HG03432 (cell line): ENCODE results near the gene ABCC4.

Experiments used
- ATAC-seq: cut with Tn5 transposase; IDR thresholded peaks from one replicate; pipeline ENCODE4 v1.9.1; 2021; ENCODE audit warnings: mild to moderate bottlenecking, moderate library complexity; ENCODE audit not compliant: unreplicated experiment

The ABCC4 gene

DNA sequence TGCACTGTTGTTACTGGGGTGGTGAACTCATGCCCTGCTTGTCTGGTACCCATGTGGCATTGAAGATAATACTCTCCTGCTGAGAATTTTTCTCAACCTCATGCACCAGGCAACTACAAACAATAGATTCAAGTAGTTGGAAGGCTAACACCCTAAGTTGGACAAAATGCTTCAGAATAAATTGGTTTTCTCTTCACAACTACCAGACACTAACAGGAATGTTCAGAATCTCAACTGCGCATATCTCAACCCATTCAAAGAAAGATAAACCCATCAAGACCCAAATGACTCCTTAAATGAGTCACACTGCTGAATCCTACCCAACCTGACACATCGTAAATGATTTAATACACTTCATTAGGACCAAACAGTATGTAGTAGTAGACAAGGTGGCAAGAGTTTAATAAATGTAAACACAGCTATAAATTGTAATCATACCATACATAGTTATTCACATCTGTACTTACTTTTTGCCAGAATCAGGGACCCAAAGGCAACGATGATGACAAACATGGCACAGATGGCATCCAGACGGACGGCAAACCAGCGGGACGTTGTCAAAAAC lies 227.4 kb downstream of the ABCC4 start:
- no peak for ATAC-seq

DNA sequence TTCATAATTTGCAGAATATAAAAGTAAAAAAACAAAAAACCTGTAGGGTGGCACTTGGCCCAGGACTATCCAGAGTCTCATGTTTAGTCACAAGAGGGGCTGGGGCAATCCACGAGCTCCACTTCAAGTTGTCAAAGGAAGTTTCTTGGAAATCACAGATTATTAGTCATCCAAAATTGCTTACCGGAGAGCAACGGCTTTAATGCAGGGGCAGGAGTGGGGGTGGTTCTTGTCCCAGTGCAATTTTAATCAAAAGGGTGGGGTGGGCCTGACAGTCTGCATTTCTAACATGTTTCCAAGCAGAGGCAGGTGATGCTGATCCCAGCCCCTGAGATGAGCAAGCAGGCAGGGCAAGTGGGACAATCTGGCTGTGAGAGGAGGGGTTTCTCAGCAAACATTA lies 233.9 kb downstream of the ABCC4 start:
- ATAC-seq: no peak

DNA sequence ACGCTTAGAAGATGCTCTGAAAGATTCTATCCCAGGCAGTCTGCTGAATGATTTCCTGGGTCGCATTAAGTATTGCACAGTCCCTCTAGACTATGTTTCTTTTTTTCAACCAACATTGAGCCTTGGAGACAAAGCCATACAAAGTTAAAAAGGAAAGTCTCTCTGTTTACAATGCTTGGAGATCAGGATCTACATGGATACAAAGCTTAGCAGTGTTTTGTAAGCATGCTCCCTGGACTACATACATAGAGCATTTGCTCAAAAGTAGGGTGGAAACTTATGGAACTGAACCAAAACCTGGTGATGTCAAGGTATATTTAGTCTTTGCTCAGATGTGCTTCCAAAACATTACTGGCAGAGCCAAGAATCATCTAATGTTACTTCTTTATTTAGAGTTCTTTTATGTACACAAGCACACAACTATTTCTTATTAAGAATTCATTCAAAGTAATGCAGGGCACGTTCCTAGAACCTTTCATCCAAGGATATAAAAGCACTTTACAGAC lies 241.2 kb downstream of the ABCC4 start:
- ATAC-seq: no peak

DNA sequence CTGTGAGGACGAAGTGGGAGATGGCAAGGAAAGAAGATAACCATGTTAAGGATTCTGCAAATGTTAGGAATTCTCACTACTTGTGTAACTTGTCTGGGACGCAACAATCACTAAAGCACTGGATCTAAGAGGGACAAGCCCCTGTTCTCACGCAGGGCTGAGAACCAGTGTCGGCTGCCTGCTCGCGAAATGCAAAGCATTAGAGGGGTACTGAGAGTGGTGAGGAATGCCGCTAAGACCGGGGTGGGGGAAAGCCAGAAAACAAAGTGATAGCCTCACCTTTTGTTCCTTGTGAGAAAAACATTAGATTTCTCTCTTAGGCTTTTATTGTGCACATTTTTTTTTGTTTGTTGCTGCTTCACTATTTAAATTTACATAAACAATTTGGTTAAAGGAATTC lies 241.9 kb downstream of the ABCC4 start:
- ATAC-seq: no peak

DNA sequence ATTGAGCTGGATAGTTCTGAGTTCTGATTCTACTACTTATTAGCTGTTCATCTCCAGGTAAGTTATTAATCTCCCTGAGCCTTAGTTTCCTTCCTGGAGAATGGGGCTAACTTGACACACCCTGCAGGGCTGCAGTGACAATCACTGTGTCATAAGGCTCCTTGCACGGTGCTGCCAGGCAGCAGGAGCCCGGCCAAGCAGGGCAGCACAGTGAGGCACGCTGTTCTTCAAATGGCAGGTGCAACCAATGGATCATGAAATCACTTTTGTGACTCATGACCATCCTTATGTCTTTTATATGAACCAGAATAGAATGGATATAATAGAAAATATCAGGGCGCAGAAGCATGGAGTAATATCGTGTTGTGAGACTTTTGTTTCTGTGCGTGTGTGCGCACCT lies 242.6 kb downstream of the ABCC4 start:
- ATAC-seq: no peak

DNA sequence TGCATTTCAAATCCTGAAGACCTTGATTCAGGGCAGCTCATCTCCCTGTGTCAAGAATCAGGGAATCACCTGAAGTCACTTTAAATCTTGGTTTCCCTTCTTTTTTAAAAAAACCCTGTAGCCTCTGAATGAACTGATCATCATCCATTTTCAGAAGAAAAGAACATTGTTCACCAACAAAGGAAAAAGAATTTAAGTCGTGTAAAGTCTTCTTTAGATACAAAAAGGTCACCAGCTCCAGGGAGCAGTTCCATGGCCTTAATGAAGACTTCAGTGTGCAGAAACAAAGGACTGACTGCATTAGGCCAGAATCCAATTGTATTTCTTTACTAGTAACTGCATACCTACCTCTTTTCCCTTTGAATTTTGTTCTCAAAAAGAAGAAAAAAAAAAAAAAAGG lies 245.0 kb downstream of the ABCC4 start:
- no peak for ATAC-seq

DNA sequence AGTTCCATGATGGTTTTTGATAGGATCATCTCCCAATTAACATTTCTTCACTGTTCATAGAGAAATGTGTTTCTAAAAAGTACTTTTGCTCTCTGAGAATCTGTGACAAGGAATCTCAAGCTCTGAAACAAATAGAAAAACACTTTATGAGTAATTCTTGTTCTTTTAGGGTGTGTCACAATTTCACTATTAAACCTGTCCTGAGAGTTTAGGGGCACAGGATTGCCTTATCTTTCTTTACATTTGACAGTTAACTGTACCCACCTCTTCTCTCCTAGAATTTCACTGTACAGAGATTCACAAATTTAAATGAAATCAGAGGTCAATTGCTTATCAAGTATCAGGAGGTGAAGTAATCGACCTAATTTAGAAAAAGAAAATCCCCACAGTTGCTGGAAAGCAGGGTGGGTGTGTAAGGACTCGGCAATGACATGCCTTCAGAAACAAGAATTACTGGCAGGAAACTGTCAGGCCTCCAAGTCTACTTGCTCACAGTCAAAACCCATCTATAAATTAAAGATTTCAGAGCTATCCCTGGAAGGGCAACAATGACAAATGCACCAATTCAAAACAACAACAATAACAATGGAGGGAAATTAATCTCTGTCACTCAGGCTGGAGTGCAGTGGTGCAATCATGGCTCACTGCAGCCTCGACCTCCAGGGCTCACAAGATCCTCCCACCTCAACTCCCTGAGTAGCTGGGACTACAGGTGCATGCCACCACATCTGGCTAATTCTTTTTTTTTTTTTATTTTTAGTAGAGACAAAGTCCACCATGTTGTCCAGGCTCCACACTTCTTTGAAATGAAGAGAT lies 250.2 kb downstream of the ABCC4 start:
- ATAC-seq: peak; percentile 72

DNA sequence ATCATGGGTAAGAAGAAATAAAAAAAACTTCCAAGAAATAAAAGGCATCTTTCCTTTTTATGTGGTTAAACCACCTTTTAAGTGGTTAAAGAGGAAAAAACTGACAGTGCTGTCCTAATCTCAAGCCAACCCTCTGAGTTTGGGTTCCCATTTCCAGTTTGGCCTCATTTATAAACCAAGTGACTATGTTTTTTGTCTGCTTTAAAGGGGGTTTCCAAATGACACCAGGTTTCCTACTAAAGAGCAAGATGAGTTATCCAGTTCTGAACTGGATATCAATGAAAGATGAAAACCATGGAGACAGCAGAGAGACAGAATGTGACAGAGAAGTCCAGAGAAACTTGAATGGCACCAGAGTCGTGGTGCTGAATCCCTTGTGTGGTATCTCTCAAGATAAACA lies 251.5 kb downstream of the ABCC4 start:
- no peak for ATAC-seq

DNA sequence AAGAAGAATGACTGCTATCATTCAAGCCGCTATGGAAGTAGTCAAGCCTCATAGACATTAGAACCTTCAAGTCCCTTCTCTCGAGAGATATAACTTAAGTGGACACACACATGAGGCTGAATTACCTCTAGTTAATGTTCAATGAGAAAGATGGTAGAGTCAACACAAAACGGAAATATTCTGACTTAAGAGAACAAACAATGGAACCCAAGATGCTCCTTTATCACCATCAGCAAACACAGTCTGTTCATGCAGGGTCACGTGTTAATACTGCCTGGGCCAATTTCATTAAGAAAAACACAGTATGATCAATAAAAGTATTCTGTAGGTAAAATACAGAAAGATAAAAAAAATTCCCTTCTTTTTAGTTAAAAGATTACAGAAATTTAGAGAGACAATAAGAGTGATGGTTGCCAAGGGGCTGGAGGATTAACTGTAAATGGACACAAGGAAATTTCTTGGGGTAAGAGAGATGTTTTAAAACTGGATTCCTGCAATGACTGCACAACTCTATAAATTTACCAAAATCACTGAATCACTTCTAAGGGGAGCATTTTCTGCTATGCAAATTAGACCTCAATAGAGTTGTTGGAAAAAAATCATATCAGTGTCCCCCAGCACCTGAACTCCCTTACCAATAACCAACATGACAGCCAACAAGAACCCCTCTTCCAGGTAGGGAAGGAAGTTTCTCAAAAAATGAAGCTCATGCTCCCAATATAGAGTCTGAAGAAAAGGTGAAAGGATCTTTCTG lies 256.6 kb downstream of the ABCC4 start:
- no peak for ATAC-seq

DNA sequence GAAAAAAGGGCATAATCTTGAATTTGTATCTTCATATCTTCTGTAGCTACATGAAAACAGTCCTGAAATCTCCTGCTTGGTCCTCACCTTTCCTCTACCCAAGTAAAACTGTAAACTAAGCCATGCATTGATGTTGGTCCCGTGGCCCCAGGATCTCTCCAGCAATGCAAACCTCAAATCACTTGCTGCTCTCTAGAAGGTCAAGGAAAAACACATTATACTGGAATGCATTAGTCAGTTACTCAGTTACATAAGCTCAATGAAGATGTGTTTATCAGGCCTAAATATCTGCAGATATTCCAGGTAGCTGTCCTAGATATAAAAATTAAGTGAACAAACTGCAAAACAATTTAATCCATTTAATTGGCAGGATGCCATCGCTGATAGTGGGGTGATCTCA lies 261.8 kb downstream of the ABCC4 start:
- ATAC-seq: no peak

DNA sequence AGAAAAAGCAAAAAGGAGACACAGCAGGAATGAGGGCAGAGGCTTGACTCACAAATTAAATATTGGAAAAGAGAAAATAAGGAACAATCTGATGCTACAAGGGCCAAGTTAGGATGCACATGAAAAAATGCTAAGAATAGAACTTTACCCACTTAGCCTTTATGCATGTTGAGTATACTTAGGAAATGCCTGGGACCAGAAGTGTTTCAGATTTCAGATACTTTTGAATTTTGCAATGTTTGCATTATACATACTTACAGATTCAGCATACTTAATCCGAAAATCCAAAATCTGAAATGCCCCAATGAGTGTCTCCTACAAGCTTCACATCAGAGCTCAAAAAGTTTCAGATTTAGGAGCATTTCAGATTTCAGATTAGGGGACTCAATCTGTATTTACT lies 262.3 kb downstream of the ABCC4 start:
- ATAC-seq: no peak

DNA sequence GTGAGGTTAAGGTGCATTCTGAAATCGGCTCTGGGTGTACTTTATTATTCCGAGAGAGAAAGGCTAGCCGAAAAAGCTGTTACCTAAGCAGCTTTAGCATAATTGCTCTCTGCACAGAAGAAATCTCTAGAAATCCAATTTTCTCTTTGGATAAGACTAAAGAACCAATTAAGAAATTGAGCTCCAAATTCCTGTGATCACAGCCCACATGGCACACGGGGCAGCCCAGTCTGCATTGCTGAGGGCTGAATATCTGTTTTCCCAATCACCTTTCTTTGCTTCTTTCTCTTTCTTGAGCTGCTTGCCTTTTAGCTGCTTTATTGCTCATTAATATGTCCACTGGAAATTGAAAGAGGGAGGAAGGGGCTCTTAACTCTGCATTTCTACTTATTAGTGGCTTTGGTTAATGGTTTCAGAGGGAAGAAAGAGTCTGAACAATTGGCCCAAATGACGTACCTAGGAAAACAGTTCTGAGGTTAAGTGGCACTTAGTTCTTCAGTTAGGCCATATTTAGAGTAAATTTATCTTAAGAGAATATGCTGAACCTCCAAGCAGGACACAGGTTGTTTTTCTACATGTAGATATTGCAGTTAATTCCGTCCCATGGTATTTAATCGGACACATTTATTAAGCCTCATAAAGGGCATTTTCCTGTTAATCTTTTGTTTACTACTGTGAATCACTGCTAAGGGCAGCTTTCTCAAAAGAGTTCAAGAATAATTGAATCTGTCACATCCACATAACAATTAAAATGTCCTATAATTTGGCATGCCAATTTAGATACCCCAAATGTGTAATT lies 265.7 kb downstream of the ABCC4 start:
- no peak for ATAC-seq

DNA sequence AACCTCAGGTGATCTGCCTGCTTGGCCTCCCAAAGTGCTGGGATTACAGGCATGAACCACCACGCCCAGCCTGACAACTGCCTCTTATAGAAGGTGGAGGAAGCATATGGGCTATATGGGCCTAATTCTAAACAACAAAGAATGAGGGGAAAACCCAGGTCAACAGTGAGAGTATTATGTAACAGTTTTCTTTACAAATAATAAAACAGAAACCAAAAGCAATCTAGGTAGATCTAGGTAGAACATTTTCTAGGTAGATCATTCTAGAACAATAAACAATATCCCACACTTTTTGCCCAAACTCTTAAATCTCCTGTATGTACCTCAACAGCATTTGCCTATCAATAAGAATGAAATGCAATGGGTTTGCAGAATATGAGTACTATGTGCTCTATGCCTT lies 267.4 kb downstream of the ABCC4 start:
- ATAC-seq: peak; percentile 61

DNA sequence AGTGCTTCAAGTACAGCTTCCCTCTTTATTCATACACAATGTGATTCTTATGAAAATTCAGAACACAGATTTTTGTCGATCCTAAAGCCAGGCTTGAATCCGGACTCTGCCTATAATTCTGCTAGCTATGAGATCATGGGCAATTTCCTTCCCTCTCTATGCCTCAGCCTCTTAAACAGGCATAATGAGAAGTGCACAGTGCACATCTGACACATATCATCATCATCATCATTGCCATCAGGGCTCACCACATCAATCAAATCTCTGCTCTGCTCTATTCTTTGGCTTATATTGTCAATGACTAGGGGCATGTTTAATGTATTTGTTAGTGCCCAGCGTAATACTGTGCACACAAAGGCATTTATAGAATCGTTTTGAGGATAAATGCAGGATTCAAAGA lies 269.1 kb downstream of the ABCC4 start:
- no peak for ATAC-seq

DNA sequence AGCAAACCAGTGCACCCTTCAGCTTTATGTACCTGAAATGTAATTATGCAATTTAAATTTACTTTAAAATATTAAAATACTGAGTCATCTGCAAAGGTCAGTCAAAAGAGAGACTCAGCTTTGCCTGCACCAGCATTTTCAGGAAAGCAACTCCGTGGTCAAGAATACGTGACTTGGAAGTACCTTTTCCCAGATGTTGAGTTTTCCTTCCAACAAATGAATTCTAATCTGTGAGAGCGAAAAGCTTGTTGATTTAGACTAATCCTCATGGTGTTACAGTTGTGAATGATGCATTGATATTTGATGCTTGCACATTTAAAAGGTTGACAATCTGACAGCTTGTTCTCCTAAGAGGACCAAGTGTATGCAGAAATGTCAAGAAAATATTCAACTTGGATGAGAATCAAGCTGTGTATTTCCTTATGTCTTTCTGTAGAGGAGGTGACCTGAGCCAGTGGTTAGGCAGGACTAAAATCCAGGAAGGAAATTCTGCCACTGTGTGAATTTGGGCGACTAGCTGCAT lies 270.4 kb downstream of the ABCC4 start:
- no peak for ATAC-seq

DNA sequence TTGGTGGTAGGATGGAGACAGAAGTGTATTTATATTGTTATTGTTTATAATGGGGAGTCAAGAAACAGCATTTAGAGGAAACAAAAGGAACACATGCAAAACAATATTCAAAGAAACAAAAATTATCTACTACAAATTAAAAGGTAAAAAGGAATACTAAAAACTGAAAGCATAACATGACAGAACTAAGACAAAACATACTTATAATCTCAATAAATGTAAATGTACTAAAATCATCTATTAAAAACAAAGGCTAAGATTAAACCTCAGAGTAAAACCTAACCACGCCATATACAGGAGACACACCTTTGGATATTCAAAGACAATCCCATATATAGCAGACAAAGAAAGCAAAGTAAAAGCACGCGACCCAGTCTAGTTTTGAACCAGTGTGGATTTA lies 273.6 kb downstream of the ABCC4 start:
- ATAC-seq: no peak

DNA sequence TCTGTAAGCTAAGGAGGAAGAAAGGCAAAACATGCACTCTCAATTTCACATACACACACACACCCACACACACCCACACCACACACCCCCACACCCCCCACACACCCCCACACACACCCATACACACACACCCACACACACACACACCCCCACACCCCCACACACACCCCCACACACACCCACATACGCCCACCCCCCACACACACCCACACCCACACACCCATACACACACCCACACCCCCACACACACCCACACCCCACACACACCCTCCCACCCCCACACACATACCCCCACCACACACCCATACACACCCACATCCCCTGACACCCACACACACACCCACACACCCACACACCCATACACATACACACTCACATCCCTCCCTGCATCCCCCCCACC lies 276.1 kb downstream of the ABCC4 start:
- no peak for ATAC-seq

DNA sequence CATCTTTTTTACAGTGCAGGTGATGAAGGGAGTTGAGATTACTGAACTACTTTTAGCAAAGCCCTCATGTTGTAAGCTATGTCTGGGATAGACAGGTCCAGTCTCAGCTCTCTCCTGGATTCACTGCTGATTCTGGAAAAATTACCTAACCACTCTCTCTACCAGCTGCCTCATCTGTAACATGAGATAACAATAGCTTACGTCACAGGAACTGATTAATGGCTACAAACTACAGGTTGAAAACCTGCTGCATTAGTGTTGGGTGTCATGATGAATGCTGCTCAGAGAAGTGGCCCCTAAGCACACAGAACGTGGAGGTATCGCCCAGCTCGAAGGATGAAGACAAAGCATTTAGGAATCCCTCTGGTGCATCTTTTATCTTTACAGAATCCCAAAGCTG lies 277.8 kb downstream of the ABCC4 start:
- no peak for ATAC-seq

DNA sequence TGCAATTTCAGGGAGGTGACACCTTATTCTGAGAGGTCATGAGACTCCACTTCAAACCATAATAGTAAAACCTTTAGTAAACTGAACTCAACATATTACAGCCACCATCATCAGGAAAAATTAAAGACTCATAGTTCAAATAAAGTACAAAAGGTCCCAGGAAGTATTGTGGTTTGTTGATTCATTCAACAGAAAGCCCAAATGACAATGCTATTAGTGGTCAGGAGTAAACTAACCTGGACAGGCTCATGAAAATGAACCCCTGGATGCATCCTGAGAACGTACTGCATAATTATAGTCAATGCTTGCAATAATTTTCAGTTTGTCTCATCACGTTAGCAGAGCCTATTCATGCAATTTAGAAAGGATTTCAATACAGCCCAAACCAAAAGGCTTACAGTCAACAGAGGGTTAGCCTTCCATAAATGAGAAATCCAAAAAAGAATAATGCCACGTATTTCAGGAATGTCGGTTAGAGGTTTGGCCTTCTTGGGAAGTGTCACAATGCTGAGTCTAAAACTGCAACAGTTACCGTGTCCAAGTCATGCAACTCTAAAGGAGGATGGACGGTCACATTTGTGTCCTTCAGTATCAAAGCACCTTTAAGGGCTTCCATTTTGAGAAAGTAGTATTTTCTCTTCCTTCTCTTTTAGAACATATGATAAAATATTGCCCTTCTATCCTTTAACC lies 280.8 kb downstream of the ABCC4 start:
- no peak for ATAC-seq

DNA sequence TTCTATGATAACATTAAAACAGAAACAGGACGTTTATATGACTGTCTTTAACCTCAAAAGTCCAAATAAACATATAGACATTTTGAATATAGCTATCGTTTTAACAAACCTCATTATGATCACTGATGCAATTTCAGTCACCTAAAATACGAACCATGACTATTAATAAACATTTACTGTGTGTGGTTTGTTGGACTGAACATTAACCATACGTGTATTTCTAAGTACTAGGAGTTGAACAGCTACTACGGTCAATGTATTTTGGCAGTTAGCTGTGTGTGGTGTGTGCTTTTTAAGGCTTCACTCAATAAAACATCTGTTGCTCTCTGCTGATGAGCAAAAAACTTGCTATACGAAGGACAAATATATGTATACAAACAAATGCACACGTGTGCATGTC lies 281.4 kb downstream of the ABCC4 start:
- no peak for ATAC-seq
